ENCODE measurements around the gene ZC3H15.

The ZC3H15 gene

GRCh38 chr2:186540941-186541340 lies 54.9 kb downstream of the ZC3H15 start:
- Histone ChIP-seq H3K36me3 (no peaks in the 10 kb centered on the region), H3K4me1 (no peaks in the 10 kb centered on the region), H3K27me3 (no peaks in the 10 kb centered on the region), H3K4me3 (ENCODE audit: low read depth, low read length) (no peak overlapping the region), H3K9me3 (no peaks in the 10 kb centered on the region)
- no peak for DNase-seq
- no peak for TF ChIP-seq CTCF (IDR thresholded peaks at IDR 0.05; ENCODE audit: low read depth, low read length)

- H3K4me3 ChIP-seq (ENCODE audit: low read depth, low read length): no peak overlapping the region
- no peak for DNase-seq
- H3K27me3 ChIP-seq: no peaks in the 10 kb centered on the region
- no peaks in the 10 kb centered on the region for H3K36me3 ChIP-seq
- no peaks in the 10 kb centered on the region for H3K9me3 ChIP-seq
- TF ChIP-seq CTCF (IDR thresholded peaks at IDR 0.05; ENCODE audit: low read depth, low read length): no peak
- H3K4me1 ChIP-seq: no peaks in the 10 kb centered on the region
Measured at GRCh38 chr2:186542002-186542401, 55.9 kb downstream of the ZC3H15 start.

- Histone ChIP-seq H3K36me3 (no peaks in the 10 kb centered on the region), H3K4me3 (ENCODE audit: low read depth, low read length) (no peak overlapping the region), H3K27me3 (no peaks in the 10 kb centered on the region), H3K4me1 (no peaks in the 10 kb centered on the region), H3K9me3 (no peaks in the 10 kb centered on the region)
- no peak for DNase-seq
- no peak for TF ChIP-seq CTCF (IDR thresholded peaks at IDR 0.05; ENCODE audit: low read depth, low read length)
Measured at GRCh38 chr2:186543561-186544131, 57.6 kb downstream of the ZC3H15 start.

- no peak overlapping the region for H3K4me3 ChIP-seq (ENCODE audit: low read depth, low read length)
- no peaks in the 10 kb centered on the region for H3K4me1 ChIP-seq
- no peak for DNase-seq
- no peaks in the 10 kb centered on the region for H3K27me3 ChIP-seq
- H3K9me3 ChIP-seq: no peaks in the 10 kb centered on the region
- no peak for TF ChIP-seq CTCF (IDR thresholded peaks at IDR 0.05; ENCODE audit: low read depth, low read length)
- no peaks in the 10 kb centered on the region for H3K36me3 ChIP-seq
Measured at GRCh38 chr2:186544255-186544675, 58.2 kb downstream of the ZC3H15 start.

GRCh38 chr2:186546846-186547245 lies 60.8 kb downstream of the ZC3H15 start:
- H3K27me3 ChIP-seq: no peaks in the 10 kb centered on the region
- H3K4me3 ChIP-seq (ENCODE audit: low read depth, low read length): no peak overlapping the region
- H3K9me3 ChIP-seq: no peaks in the 10 kb centered on the region
- H3K4me1 ChIP-seq: no peaks in the 10 kb centered on the region
- no peak for DNase-seq
- H3K36me3 ChIP-seq: no peaks in the 10 kb centered on the region
- no peak for TF ChIP-seq CTCF (IDR thresholded peaks at IDR 0.05; ENCODE audit: low read depth, low read length)

GRCh38 chr2:186551323-186552050 lies 65.4 kb downstream of the ZC3H15 start:
- Histone ChIP-seq H3K9me3 (no peaks in the 10 kb centered on the region), H3K4me1 (no peaks in the 10 kb centered on the region), H3K4me3 (ENCODE audit: low read depth, low read length) (no peak overlapping the region), H3K36me3 (no peaks in the 10 kb centered on the region), H3K27me3 (no peaks in the 10 kb centered on the region)
- TF ChIP-seq CTCF (IDR thresholded peaks at IDR 0.05; ENCODE audit: low read depth, low read length): no peak
- no peak for DNase-seq

All from BE2C (cell line).